HG03432 (cell line): ENCODE results near the gene ACO2.

Experiments
- ATAC-seq: cut with Tn5 transposase; IDR thresholded peaks from one replicate; pipeline ENCODE4 v1.9.1; 2021; ENCODE audit warnings: mild to moderate bottlenecking, moderate library complexity; ENCODE audit not compliant: unreplicated experiment

The ACO2 gene

DNA sequence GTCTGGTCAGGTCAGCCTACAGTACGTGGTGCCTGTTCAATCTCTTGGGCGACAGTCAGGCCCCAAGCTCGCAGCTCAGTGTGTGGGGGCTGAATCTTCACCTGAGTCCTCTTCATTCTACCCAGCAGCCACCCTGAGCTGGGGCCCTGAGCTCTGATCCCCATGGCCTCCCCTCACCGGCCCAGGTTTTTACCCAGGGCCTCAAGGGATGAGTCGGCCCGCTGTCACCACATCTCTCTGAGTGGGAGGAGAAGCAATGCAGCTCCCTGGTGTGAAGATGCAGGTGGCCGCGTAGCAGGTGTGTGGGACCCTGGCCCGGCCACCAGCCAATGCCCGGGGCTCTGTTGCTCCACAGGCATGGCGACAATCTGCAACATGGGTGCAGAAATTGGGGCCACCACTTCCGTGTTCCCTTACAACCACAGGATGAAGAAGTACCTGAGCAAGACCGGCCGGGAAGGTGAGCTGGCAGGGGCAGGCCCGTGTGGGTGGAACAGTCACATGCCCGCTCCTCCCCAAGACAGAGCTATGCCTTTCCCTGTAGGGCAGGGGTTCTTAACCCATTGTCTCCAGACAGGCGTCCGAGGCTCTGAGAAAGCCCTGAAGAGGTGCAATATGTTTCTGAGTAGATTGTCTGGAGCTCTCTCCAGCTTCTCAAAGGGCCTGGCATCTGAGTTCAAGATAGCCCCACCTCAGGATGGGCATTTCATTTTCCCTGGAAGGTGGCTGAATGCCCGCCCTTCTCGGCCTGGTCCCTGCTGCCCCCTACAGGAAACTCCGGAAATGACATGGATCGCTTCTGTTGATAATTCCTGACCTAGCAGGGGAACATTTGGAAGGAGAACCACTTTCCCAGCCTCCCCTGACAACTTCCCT, 48.5 kb downstream of the ACO2 start:
- ATAC-seq, result no peak

DNA sequence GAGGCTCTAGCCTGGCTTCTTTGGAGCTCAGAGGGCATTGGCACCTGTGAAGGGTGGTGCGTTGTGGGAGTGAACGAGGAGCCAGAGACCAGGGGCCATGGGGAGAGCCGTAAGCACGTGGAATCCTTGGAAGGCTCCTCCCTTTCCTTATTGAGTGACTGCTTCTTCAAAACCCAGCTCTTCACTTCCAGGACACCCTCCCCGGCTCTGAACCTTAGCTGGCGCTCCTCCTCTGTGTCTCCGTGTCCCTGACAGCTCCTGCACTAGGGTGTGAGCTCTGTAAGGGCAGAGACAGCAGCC, 49.1 kb downstream of the ACO2 start:
- ATAC-seq, result no peak

DNA sequence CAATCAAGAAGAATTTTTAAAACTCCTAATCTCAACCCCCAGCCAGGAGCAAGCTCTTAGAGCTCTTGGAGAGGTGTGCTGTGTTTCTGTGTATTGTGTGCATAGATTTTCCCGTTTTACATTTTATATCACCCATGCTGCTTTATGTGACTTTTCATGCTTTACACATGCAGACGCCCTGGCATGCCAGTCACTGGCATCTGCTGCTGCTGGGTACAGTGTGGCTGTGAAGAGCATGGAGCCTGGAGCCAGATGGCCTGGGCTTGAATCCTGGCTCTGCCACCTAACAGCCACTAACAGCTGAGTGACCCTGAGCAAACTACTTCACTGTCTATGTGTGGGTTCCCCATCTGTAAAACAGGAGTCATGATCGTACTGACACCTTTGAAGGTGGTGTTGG, 52.2 kb downstream of the ACO2 start:
- ATAC-seq, result no peak

DNA sequence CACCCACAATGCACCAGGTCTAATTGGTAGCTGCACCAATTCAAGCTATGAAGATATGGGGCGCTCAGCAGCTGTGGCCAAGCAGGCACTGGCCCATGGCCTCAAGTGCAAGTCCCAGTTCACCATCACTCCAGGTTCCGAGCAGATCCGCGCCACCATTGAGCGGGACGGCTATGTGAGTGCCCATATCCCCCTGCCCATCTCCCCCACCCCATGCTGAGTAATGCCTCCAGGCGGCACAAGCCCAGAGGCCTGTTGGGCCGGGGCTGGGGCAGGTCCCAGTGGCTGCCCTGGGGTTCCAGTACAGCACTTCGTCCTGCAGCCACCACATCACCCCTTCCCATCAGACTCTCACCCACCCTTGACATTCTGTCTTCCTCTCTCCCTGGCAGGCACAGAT, 53.9 kb downstream of the ACO2 start:
- ATAC-seq, result no peak

DNA sequence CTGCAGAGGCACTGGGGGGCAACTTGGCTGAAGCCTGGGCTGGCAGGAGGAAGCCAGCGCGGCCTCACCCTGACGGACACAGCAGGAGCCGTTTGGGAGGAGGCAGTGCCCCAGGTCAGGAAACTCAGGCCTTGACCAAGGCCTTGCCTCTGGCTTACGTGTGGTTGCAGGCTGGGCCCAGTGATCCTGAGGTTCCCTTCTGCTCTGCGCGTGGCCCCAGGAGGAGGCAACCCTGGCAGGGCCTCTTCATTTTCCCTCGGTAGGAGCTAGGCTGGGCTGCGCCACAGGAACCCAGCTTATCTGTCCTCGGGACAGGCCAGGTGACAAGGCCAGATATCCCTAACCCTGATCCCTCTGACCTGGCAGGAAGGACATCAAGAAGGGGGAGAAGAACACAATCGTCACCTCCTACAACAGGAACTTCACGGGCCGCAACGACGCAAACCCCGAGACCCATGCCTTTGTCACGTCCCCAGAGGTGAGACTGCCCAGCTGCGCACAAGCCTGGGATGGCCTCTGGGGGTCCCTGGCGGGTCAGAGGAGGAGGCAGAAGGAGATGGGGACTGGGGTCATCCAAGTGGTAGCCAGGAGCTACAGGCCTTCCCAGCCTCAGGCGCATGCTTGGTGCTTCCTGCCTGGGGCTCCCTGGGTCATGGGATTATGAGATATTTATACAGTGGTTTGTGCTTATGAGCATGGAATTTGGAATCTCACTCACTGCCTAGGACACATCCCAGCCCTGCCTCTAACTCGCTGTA, 54.7 kb downstream of the ACO2 start:
- no peak for ATAC-seq

DNA sequence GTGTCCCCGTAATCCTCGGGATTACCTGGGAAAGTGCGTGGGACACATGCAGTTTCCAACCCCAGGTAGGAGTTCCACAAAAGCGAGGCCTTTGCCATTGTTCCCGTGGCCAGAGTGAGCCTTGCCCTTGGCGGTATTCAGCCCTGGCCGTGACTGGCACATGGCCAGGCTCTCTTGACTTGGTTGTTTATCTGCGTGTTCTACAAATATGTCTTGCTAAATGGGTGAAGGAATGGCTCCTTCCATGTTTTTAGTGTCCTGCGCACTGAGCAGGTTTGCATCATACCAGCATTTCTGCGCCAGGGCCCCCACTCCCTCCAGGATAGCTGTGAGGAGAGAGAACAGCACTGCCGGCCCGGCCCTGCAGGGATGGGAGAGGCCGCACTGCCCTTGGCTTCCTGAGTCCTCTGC, 55.3 kb downstream of the ACO2 start:
- no peak for ATAC-seq

DNA sequence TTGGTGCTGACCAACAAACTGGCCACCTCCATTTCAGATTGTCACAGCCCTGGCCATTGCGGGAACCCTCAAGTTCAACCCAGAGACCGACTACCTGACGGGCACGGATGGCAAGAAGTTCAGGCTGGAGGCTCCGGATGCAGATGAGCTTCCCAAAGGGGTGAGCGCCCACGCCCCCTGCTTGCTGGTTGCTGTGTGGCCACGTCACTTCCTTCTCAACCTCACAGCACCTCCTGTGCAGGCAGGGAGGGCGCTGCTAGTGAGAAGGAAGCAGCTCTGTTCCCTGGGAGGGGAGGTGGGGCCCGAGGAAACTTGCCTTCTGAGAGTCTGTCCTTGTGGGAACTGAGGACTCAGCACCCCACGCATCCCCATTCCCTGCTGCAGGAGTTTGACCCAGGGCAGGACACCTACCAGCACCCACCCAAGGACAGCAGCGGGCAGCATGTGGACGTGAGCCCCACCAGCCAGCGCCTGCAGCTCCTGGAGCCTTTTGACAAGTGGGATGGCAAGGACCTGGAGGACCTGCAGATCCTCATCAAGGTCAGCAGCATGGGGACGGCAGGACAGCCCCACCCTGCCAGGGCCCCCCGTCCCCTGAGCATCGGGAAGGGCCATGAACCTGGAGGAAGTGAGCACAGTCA, 56.0 kb downstream of the ACO2 start:
- ATAC-seq, result no peak

DNA sequence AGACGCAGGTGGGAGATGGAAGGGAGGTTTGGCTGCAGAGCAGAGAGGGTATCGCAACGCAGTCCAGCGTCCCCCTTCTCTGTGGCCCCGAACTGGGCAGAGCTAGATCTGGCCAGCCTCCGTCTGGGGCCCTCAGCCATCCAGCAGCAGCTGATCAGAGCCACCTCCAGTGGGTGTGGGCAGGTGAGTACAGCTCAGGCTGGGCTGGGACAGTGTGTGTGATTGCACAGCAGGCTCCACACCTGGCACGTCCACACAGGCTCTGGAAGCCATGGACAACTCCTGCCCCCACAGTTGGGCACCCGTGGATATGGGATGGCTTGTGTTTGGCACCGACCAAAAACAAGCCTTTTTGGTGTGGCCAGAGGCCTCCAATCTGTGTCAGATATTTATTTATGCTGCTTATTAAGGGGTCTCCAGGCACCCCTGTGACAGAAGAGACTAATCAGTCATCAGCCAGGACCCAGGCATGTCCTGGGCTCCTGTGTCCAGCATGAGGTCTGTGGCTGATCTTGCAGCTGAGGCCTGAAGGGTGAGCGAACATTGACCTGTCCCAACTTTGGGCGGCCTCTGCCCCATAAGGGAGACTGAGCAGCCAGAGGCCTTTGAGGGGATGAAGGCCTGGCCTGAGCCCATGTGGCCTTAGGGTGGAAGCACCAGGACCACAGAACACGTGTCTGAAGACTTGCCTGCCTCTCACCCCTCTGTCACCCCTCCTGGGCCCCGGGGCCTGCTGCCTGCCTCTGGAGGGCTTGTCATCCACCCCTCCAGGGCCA, 56.7 kb downstream of the ACO2 start:
- no peak for ATAC-seq

DNA sequence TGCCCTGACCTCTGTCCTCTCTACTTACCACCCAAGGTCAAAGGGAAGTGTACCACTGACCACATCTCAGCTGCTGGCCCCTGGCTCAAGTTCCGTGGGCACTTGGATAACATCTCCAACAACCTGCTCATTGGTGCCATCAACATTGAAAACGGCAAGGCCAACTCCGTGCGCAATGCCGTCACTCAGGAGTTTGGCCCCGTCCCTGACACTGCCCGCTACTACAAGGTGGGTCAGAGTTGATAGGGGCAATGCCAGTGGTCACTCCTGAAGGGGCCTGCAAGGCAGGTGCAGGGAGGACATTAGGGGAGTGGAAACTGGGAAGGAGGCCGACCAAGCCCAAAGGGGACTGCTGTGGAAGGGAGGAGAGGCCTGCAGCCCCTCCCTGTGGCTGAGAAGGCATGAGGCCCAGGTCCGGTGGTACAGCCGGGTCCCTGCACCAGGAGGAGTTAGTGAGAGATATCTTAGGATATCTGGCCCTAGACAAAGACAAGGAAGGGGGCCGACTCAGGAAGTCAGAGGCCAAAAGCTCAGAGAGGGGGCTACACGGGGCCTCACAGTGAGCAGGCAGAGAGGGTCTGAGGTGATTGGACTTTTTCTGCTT, 57.4 kb downstream of the ACO2 start:
- no peak for ATAC-seq

DNA sequence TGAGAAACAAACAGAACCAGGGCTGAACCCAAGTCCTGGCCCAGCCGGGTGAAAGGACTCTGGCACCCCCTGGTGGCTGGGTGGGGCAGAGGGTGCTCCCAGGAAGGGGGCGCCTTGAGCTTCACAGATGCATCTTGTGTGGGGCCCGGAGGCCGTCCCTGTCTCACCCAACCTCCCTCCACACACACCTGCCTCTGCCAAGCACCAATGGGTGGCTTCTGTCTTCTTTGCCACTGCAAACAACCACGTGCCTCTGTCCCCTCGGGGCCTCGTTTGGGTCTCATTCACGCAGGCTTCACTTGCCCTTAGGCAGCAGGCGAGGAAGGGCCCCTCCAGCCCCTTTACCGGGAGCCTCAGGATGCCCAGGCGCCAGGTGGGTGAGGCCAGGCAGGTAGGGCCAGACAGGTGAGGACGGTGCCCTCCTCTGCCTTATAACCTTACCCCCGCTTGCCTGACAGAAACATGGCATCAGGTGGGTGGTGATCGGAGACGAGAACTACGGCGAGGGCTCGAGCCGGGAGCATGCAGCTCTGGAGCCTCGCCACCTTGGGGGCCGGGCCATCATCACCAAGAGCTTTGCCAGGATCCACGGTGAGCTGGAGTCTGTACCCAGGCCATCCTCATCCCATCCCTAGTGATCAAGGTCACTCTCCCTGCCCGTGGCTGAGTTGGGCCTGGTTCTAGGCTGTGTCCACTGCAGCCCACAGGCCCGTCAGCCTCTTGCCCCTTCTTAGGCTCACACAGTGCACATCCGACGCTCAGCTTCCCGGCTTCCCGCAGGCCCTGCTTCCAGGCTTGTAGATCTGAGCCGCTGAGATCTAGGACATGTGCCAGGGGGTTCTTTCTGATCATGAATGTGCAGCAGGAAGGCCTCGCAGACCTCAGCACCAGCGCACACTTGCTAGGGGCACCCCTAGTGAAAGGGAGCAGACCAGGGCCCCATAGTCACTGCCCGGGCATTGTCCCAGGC, 58.2 kb downstream of the ACO2 start:
- ATAC-seq, result no peak

DNA sequence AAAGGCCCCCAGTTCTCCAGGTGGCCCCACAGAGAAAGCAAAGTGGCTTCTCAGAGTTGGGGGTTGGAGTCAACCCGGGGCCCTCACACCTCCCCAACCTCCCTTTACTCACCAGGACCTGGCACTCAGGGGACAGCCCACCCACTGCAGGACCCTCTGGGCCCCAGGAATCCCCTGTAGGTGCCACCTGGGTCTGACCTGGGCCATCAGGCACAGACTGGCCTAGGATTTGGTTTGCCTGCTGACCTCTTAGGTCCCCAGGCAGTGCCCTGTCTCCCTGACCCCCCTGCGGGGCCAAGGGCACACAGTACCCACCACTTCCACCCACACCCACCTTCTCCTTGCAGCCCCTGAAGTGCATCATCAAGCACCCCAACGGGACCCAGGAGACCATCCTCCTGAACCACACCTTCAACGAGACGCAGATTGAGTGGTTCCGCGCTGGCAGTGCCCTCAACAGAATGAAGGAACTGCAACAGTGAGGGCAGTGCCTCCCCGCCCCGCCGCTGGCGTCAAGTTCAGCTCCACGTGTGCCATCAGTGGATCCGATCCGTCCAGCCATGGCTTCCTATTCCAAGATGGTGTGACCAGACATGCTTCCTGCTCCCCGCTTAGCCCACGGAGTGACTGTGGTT, 59.3 kb downstream of the ACO2 start:
- no peak for ATAC-seq

DNA sequence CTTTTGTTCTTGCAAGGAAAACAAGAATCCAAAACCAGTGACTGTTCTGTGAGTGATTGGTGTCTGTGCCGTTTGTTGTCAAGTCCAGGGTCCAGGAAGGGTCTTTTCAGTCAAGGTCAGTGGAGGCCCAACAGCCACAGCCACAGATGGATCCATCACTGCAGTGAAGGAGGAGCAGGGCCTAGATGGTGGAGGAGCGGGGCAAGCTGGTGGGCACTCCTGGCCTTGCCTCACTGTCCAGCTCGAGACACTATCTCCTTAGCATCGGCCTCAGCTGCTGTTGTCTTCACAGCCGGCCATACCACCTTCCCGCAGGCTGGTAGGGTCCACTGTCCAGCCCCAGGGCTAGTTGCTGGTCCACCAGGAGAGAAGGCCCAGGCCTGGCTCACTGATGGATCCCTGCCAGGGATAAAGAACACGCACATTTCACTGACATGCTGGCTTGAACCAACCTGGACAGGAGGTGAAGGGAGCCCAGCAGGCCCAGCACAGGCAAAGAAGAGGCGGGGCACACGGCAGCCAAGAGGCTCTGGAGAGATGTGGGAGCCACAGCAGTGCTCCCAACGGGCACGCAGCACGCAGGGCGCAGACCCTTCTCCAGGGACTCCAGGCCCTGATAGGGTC, 60.1 kb downstream of the ACO2 start:
- ATAC-seq, result no peak

DNA sequence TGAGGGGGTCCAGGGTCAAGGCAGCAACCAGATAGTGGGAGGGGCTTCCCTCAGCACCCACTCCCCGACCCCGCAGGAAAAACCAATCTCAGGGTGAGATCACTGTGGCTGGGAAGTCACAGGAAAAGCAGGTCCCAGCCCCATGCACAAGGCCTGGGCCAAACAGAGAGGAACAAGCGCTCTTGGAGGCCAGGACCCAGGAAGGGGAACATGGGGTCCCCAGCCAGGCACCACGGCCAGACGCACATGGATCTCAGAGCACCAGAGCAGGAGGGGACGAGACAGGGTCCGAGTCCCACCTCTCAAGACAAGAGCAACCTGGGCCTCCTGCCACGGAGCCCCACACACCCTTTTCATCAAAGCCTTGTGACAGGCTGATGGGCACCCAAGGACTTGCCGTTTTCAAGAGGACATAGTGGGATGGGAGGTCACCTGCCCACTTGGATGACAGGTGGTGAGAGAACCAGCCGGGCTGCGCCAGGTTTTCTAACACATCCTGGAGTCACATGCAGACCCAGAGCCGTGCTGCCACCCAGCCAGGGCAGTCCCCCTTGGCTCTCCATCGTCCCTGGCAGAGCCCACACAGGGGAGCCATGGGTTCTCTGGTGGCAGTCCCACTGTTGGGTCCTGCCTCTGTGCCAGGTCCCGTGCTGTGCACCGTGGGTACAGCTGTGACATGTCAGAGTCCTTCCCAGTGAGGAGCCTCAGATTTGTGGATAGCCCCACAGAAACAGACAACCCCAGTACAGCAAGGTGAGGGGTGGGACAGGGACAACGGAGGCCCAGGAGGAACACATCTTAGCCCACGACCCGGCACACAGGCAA, 62.2 kb downstream of the ACO2 start:
- no peak for ATAC-seq

DNA sequence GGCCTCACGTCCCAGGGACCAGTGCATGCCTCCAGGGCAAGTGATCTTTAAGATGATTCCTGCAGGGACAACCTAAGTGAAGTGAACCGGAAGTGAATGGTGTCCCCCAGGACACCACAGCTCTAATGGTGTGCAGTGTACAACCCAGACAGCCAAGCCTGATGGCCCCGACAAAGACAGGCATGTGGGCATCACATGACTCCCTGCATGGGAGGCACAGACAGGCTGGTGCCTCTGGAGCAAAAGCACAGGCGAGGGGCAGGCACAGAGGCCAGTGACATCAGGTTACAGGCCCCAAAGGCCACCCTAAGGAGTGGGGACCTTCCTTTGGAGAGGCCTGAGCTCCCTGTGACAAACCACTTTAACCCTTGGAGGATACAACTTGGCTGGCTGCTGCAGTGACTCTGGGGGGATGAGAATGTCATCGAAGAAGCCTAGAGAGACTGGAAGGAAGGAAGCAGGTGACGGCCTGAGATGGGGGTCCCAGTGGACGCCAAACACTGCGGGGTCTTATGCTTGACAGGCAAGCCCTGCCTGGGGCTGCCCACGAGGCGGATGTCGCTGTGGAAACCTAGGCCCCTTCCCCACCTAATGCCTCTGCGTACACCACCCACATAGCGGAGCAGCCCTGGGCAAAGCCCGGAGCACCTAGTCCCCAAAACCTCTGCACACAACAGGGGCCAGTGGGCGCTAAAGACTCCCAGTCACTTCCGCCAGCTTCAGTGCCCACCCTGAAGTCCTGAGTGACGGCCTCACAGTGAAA, 63.0 kb downstream of the ACO2 start:
- no peak for ATAC-seq

DNA sequence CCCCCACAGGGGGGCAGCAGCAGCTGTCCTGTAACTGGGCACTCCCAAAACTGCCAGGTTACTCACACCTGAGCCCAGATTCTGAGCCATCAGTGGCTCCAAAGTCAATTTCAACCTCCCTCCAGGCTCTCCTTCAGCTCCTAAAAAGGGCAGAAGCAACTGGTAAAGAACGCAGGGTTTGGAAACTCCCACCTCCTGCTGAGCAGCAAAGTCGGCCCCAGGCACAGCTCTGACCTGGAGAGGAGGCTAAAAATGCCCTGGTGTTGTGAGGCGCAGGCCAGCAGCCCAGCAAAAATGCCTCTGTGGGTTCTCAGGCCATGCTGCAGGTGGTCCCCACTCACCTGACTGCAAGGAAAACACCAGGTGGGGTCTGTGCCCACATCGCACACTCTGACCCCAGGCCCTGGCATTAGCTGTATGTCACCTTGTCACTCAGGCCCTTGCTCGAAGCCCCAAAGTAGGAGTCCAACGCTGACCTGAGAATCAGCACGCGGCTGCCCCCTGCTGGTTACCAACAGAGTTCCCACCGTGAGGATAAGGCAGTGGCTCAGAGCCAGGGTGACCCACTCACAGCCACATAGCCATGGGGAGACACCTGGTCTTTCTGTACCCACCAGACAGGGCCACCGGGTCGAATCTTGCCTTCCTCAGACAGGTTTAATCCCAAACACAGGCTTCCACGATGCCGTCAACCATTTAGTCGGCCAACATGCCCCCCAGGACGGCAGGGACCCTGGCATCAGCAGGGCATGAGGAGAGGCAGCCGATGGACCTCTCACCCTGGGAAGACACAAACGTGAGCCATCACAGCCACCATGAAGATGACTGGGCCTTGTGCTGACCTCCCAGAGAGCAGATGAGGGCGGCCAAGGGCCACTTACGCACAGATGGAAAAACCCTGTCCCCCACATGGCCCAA, 64.2 kb downstream of the ACO2 start:
- no peak for ATAC-seq

DNA sequence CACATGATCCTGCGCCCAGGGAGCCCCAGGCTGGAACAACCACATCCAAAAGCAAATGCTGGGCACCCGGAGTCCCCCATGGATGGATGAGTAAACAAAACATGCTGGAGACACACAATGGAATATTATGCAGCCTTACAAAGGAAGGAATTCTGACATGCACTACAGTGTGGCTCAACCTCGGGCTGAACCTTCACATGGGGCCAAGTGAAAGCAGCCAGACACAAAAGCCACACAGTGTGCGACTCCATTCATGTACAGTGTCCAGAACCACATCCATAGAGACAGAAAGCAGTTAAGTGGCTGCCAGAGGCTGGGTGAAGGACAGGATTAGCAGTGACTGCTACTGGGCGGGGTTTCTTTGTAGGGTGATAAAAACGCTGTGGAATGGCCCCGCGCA, 65.3 kb downstream of the ACO2 start:
- no peak for ATAC-seq
